H1 (cell line): ENCODE results near the gene CUTC. TPM values are rescaled to one million over a fixed set of nuclear protein-coding genes. Genes with fewer than 3 reads are reported as not detected.

Experiments
- CTCF ChIA-PET: fragments of 300-600 bp; sonication (Branson Sonifier 250); formaldehyde crosslinking; loops from one replicate; lab custom pipeline; 2021; ENCODE audit not compliant: partially characterized antibody; lab: Charles Lee
- POLR2A ChIA-PET: fragments of 300-600 bp; sonication (Branson Sonifier 250); formaldehyde crosslinking; loops from one replicate; lab custom pipeline; 2021; ENCODE audit warnings: inconsistent platforms; ENCODE audit not compliant: partially characterized antibody; lab: Charles Lee
- DNase-seq, 2 experiments: peaks; one replicate each; pipeline versions ENCODE4 v3.0.0 to v3.0.0-alpha.2; 2010 to 2022; ENCODE audit warnings: low spot score in 2 of 2, low read depth in 1 of 2, mixed read lengths in 1 of 2
- FAIRE-seq: peaks from 2 replicates; lab custom pipeline; 2011; peaks lifted over from hg19 to GRCh38; lab: Jason Lieb, UNC
- H2AFZ ChIP-seq: 2 replicates; pipeline ENCODE4 v1.8.1; 2012; ENCODE audit warnings: low read length, inconsistent platforms
- H2AK5ac ChIP-seq: 2 replicates; pipeline ENCODE4 v1.6.1; 2013; ENCODE audit warnings: low read depth, low read length
- H2BK120ac ChIP-seq: replicated peaks from 2 replicates; pipeline ENCODE3; 2013; ENCODE audit warnings: low read depth, low read length, inconsistent platforms
- H2BK12ac ChIP-seq: 2 replicates; pipeline ENCODE4 v1.6.1; 2013; ENCODE audit warnings: low read depth, low read length
- H2BK15ac ChIP-seq: 2 replicates; pipeline ENCODE4 v1.6.1; 2013; ENCODE audit warnings: low read length
- H2BK20ac ChIP-seq: 2 replicates; pipeline ENCODE4 v1.6.1; 2013; ENCODE audit warnings: low read length
- H2BK5ac ChIP-seq: 2 replicates; pipeline ENCODE4 v1.6.1; 2013; ENCODE audit warnings: low read depth, low read length
- H3K14ac ChIP-seq: 2 replicates; pipeline ENCODE4 v1.6.1; 2013; ENCODE audit warnings: inconsistent platforms; ENCODE audit not compliant: insufficient read length
- H3K18ac ChIP-seq: 2 replicates; pipeline ENCODE4 v1.6.1; 2013; ENCODE audit warnings: low read length; ENCODE audit errors: extremely low read depth
- H3K23ac ChIP-seq: 2 replicates; pipeline ENCODE4 v1.6.1; 2013; ENCODE audit warnings: inconsistent platforms; ENCODE audit not compliant: insufficient read length
- H3K23me2 ChIP-seq: 2 replicates; pipeline ENCODE4 v1.6.1; 2013; ENCODE audit warnings: low read depth, low read length
- H3K27ac ChIP-seq: 2 replicates; pipeline ENCODE4 v1.6.1; 2011; ENCODE audit warnings: low read depth, low read length, inconsistent platforms
- H3K27me3 ChIP-seq, 4 experiments: replicated peaks in 1 of 4; 1 replicate in 1 of 4; 2 replicates in 3 of 4; pipeline versions ENCODE4 v1.6.1 to v1.8.1; 2011 to 2013; ENCODE audit warnings: low read length in 3 of 4, mild to moderate bottlenecking in 3 of 4, inconsistent platforms in 2 of 4, mixed read lengths in 2 of 4, moderate library complexity in 1 of 4; ENCODE audit not compliant: control insufficient read depth in 3 of 4, insufficient read depth in 3 of 4; ENCODE audit errors: extremely low read depth in 1 of 4
- H3K36me3 ChIP-seq, 4 experiments: 2 replicates each; pipeline versions ENCODE4 v1.6.1 to v1.8.1; 2011 to 2013; ENCODE audit warnings: mild to moderate bottlenecking in 4 of 4, low read length in 3 of 4, moderate library complexity in 2 of 4, control low read depth in 1 of 4, inconsistent platforms in 1 of 4; ENCODE audit not compliant: insufficient read depth in 4 of 4, control insufficient read depth in 2 of 4
- H3K4ac ChIP-seq: replicated peaks from 2 replicates; pipeline ENCODE3; 2013; ENCODE audit warnings: low read length, low read depth, mixed read lengths, inconsistent platforms; ENCODE audit not compliant: insufficient read length
- H3K4me1 ChIP-seq, 4 experiments: replicated peaks in 1 of 4; 1 replicate in 1 of 4; 2 replicates in 3 of 4; pipeline versions ENCODE4 v1.6.1 to v1.8.1; 2011 to 2013; ENCODE audit warnings: low read length in 3 of 4, inconsistent platforms in 2 of 4, mixed read lengths in 1 of 4; ENCODE audit not compliant: insufficient read depth in 4 of 4, control insufficient read depth in 3 of 4
- H3K4me2 ChIP-seq, 2 experiments: 2 replicates each; pipeline versions ENCODE4 v1.6.1 to v1.8.1; 2011 to 2013; ENCODE audit warnings: low read depth in 2 of 2, low read length in 2 of 2, control low read depth in 1 of 2, inconsistent platforms in 1 of 2, mild to moderate bottlenecking in 1 of 2; ENCODE audit not compliant: insufficient read depth in 1 of 2
- H3K4me3 ChIP-seq, 4 experiments: fragments of 200-600, 300-600 bp in 1 of 4; sonication (generic), shearing (Covaris generic), sonication (Bioruptor Twin) in 1 of 4; 2 replicates each; pipeline versions ENCODE4 v1.5.1 to v1.8.1; 2011 to 2016; ENCODE audit warnings: low read length in 4 of 4, low read depth in 3 of 4, control low read depth in 2 of 4, inconsistent platforms in 2 of 4, mild to moderate bottlenecking in 2 of 4, mixed read lengths in 1 of 4, moderate library complexity in 1 of 4; ENCODE audit not compliant: insufficient read depth in 2 of 4; ENCODE audit errors: extremely low read depth in 1 of 4
- H3K56ac ChIP-seq: replicated peaks from 2 replicates; pipeline ENCODE3; 2013; ENCODE audit warnings: low read depth, mild to moderate bottlenecking, mixed read lengths, low read length, inconsistent platforms; ENCODE audit not compliant: insufficient read length
- H3K79me1 ChIP-seq: 2 replicates; pipeline ENCODE4 v1.6.1; 2013; ENCODE audit warnings: low read depth, low read length, control low read depth
- H3K79me2 ChIP-seq, 2 experiments: 2 replicates each; pipeline versions ENCODE4 v1.6.1 to v1.8.1; 2012 to 2013; ENCODE audit warnings: low read length in 2 of 2, mild to moderate bottlenecking in 2 of 2, inconsistent platforms in 1 of 2; ENCODE audit not compliant: insufficient read depth in 2 of 2, control insufficient read depth in 1 of 2
- H3K9ac ChIP-seq, 4 experiments: replicated peaks in 1 of 4; 1 replicate in 1 of 4; 2 replicates in 3 of 4; pipeline versions ENCODE4 v1.6.1 to v1.8.1; 2011 to 2013; ENCODE audit warnings: low read depth in 3 of 4, low read length in 3 of 4, control low read depth in 2 of 4, mild to moderate bottlenecking in 2 of 4, moderate library complexity in 2 of 4, inconsistent platforms in 1 of 4; ENCODE audit errors: extremely low read depth in 1 of 4
- H3K9me3 ChIP-seq, 2 experiments: 2 replicates each; pipeline versions ENCODE4 v1.6.1 to v1.8.1; 2012 to 2013; ENCODE audit warnings: mild to moderate bottlenecking in 2 of 2, moderate library complexity in 2 of 2, control low read depth in 1 of 2, inconsistent platforms in 1 of 2, low read depth in 1 of 2, low read length in 1 of 2, mixed read lengths in 1 of 2; ENCODE audit not compliant: insufficient read depth in 2 of 2
- H4K20me1 ChIP-seq, 2 experiments: replicated peaks in 1 of 2; 2 replicates each; pipeline versions ENCODE3 to v1.8.1; 2011 to 2013; ENCODE audit warnings: inconsistent platforms in 2 of 2, low read length in 2 of 2, mild to moderate bottlenecking in 1 of 2; ENCODE audit not compliant: insufficient read depth in 2 of 2, control insufficient read depth in 1 of 2
- H4K5ac ChIP-seq: 2 replicates; pipeline ENCODE4 v1.6.1; 2013; ENCODE audit warnings: low read length, low read depth, mixed read lengths, inconsistent platforms; ENCODE audit not compliant: insufficient read length
- H4K8ac ChIP-seq: 2 replicates; pipeline ENCODE4 v1.8.0; 2013; ENCODE audit warnings: mild to moderate bottlenecking, moderate library complexity, low read length, inconsistent platforms; ENCODE audit not compliant: insufficient read depth; ENCODE audit errors: extremely low read depth
- H4K91ac ChIP-seq: replicated peaks from 2 replicates; pipeline ENCODE3; 2013; ENCODE audit warnings: low read length, mixed read lengths, inconsistent platforms; ENCODE audit not compliant: insufficient read length
- KDM4A ChIP-seq: IDR thresholded peaks from one replicate; pipeline ENCODE4 v1.7.1; 2012; ENCODE audit warnings: low read depth, mild to moderate bottlenecking, moderate library complexity, low read length, inconsistent platforms; ENCODE audit not compliant: severe bottlenecking
- PHF8 ChIP-seq: fragments of 200-600 bp; sonication (generic); conservative IDR thresholded peaks from 2 replicates; pipeline ENCODE4 v1.7.1; 2012; ENCODE audit warnings: low read depth, mild to moderate bottlenecking, inconsistent platforms, low read length, moderate library complexity
- POU5F1 ChIP-seq: IDR thresholded peaks from 2 replicates; pipeline ENCODE4 v1.6.1; 2011; ENCODE audit warnings: low read depth, mild to moderate bottlenecking, low read length, moderate library complexity
- WGBS, 2 experiments: shearing (Covaris generic) in 1 of 2; methylation state at CpG; one replicate each; pipeline versions ENCODE4 v1.1.6 to v1.1.7; 2013 to 2015; ENCODE audit warnings: low lambda C conversion rate in 2 of 2, mixed read lengths in 2 of 2, inconsistent platforms in 1 of 2, low coverage in 1 of 2, missing lambda C conversion rate in 1 of 2; ENCODE audit not compliant: insufficient replicate concordance in 2 of 2, insufficient coverage in 1 of 2, insufficient read length in 1 of 2; ENCODE audit errors: extremely low coverage in 1 of 2, missing lambda C conversion rate in 1 of 2; 5-methylcytosine and 5-hydroxymethylcytosine counted together
- polyA plus RNA-seq, 7 experiments: library from polyadenylated mRNA; depleted of rRNA in 3 of 7; stranded (reverse) in 5 of 7; unstranded in 2 of 7; fragments of >200 nt in 5 of 7; fragments of 200-250 nt in 2 of 7; gene quantifications; 1 replicate in 5 of 7; 2 replicates in 1 of 7; 4 replicates in 1 of 7; pipeline versions ENCODE4 v1.2.1 to v1.2.3, GENCODE V29; 2011 to 2013; ENCODE audit warnings: missing spikeins in 2 of 7, mixed read lengths in 2 of 7
- total RNA-seq: library from RNA; stranded (reverse); fragmentation: NEBNext Ultra II Directional; extraction: Animal tissue kit (Norgen Biotek cat#: 25700); gene quantifications from 2 replicates; pipeline ENCODE4 v1.2.1, GENCODE V29; 2021

CUTC gene
- total and polyA plus RNA-seq, 2 of the 8 experiments (the other 6 are each of a cell fraction or from before 2014, with no cell fraction given), result 25.3 to 25.6 TPM

- H4K20me1 ChIP-seq, result no peaks in the 10 kb centered on the region
- H3K4me2 ChIP-seq, result no peak overlapping the region
- ChIA-PET POLR2A (interaction anchor here (1.0 kb wide), 1 partner anchor 16 kb away, joined by 3 read pairs; no protein-coding TSS in a partner anchor), CTCF (interaction anchor here (1.1 to 2.9 kb wide), 2 partner anchors 9 to 14 kb away, joined by 4 to 11 read pairs; no protein-coding TSS in a partner anchor)
- H3K9ac ChIP-seq, result no peak overlapping the region
- H2BK20ac ChIP-seq, result peak overlapping the region; percentile 90; the same call in 1 of the 2 replicates
- H4K8ac ChIP-seq, result no peak overlapping the region
- no peaks in the 10 kb centered on the region; a peak in 1 of 7 replicates for H3K27me3 ChIP-seq
- 0 out of 2 replicates have a peak, but pooled peaks have one; percentile 47 for TF ChIP-seq POU5F1
- no peak for TF ChIP-seq PHF8
- no peak for TF ChIP-seq KDM4A
- H3K4me3 ChIP-seq, result no peak overlapping the region
- H3K14ac ChIP-seq, result no peak overlapping the region
- H3K36me3 ChIP-seq, result no peaks in the 10 kb centered on the region
- H2AK5ac ChIP-seq, result no peak overlapping the region
- H3K79me2 ChIP-seq, result no peaks in the 10 kb centered on the region
- no peak overlapping the region for H3K18ac ChIP-seq
- no peak overlapping the region for H3K56ac ChIP-seq
- peaks cover 0 to 10% (median 5%) of the 10 kb centered on the region in 4 experiments; a peak in 5 of 7 replicates for H3K4me1 ChIP-seq
- H3K27ac ChIP-seq, result no peak overlapping the region
- H3K23me2 ChIP-seq, result no peaks in the 10 kb centered on the region
- no peak overlapping the region for H3K23ac ChIP-seq
- FAIRE-seq (no peak), DNase-seq (no peak)
- no peaks in the 10 kb centered on the region for H3K79me1 ChIP-seq
- 85% methylated on average over 6 of the region's 6 CpGs; no CpG with 5 or more reads in 1 of the 2 experiments for WGBS, 2 experiments
- no peak overlapping the region for H2BK120ac ChIP-seq
- H2BK12ac ChIP-seq, result no peak overlapping the region
- no peak overlapping the region for H3K4ac ChIP-seq
- H3K9me3 ChIP-seq, result no peaks in the 10 kb centered on the region
- no peak overlapping the region for H4K91ac ChIP-seq
- no peak overlapping the region for H2BK5ac ChIP-seq
- H4K5ac ChIP-seq, result no peak overlapping the region
- H2BK15ac ChIP-seq, result no peak overlapping the region
- no peak overlapping the region for H2AFZ ChIP-seq
Observed at GRCh38 chr10:99784727-99785441, 52.9 kb downstream of the CUTC start.
